ACC112 (cell line): Measurements from ENCODE around the gene PLIN3.
"Not testable (repeated sequence)": the region's sequence is repeated elsewhere in the genome, so short reads cannot be mapped to it uniquely, and the experiment has no call there.

Source experiments
- H2AFZ ChIP-seq: fragments of 200-600 bp; sonication (generic); one replicate; pipeline ENCODE4 v1.6.0; 2017; ENCODE audit warnings: antibody characterized with exemption, low read length; ENCODE audit not compliant: unreplicated experiment
- H3K27ac ChIP-seq: fragments of 200-600 bp; sonication (generic); 2 replicates; pipeline ENCODE4 v1.5.1; 2014; ENCODE audit warnings: low read depth, mild to moderate bottlenecking, antibody characterized with exemption, low read length, moderate library complexity
- H3K27me3 ChIP-seq: fragments of 200-600 bp; sonication (generic); 2 replicates; pipeline ENCODE4 v1.6.1; 2014; ENCODE audit warnings: mild to moderate bottlenecking, antibody characterized with exemption, low read length, moderate library complexity, mixed read lengths; ENCODE audit not compliant: insufficient read depth
- H3K36me3 ChIP-seq: fragments of 200-600 bp; sonication (generic); 2 replicates; pipeline ENCODE4 v1.6.1; 2016; ENCODE audit warnings: mild to moderate bottlenecking, antibody characterized with exemption, low read length, moderate library complexity, mixed read lengths; ENCODE audit not compliant: insufficient read depth
- H3K4me1 ChIP-seq: fragments of 200-600 bp; sonication (generic); one replicate; pipeline ENCODE4 v1.6.1; 2016; ENCODE audit warnings: low read length, mixed read lengths; ENCODE audit not compliant: insufficient read depth, unreplicated experiment, control insufficient read depth
- H3K4me3 ChIP-seq: fragments of 200-600 bp; sonication (generic); 2 replicates; pipeline ENCODE4 v1.5.1; 2014; ENCODE audit warnings: mild to moderate bottlenecking, low read depth, low read length
- H3K79me2 ChIP-seq: fragments of 200-600 bp; sonication (generic); one replicate; pipeline ENCODE4 v1.6.0; 2016; ENCODE audit warnings: low read length; ENCODE audit not compliant: control insufficient read depth, unreplicated experiment, insufficient read depth

Gene PLIN3

GRCh38 chr19:4868286-4868834 is 893 bp upstream of the PLIN3 start:
- Histone ChIP-seq H3K27ac (peak overlapping the region; percentile 37), H3K36me3 (no peaks in the 10 kb centered on the region), H3K79me2 (peaks cover 27% of the 10 kb centered on the region), H2AFZ (no peak overlapping the region), H3K4me1 (no peaks in the 10 kb centered on the region), H3K27me3 (no peaks in the 10 kb centered on the region), H3K4me3 (no peak overlapping the region)

- Histone ChIP-seq H3K4me3 (peak overlapping the region; percentile 97), H2AFZ (peak overlapping the region; percentile 91), H3K27me3 (no peaks in the 10 kb centered on the region), H3K4me1 (no peaks in the 10 kb centered on the region), H3K36me3 (peaks cover 3% of the 10 kb centered on the region; the same call in 1 of the 2 replicates), H3K27ac (peak overlapping the region; percentile 41), H3K79me2 (peaks cover 34% of the 10 kb centered on the region)
Measured at GRCh38 chr19:4866595-4867424, 657 bp downstream of the PLIN3 start.

- Histone ChIP-seq H2AFZ (no peak overlapping the region), H3K36me3 (peaks cover 3% of the 10 kb centered on the region; the same call in 1 of the 2 replicates), H3K27ac (no peak overlapping the region), H3K79me2 (peaks cover 32% of the 10 kb centered on the region), H3K4me3 (no peak overlapping the region), H3K4me1 (no peaks in the 10 kb centered on the region), H3K27me3 (no peaks in the 10 kb centered on the region)
Measured at GRCh38 chr19:4861147-4861546, 6.3 kb downstream of the PLIN3 start.

GRCh38 chr19:4859697-4860096 is 7.8 kb downstream of the PLIN3 start:
- Histone ChIP-seq H3K4me1 (no peaks in the 10 kb centered on the region), H3K36me3 (peaks cover 3% of the 10 kb centered on the region; the same call in 1 of the 2 replicates), H3K27me3 (no peaks in the 10 kb centered on the region), H3K4me3 (no peak overlapping the region), H3K79me2 (peaks cover 24% of the 10 kb centered on the region), H3K27ac (no peak overlapping the region), H2AFZ (no peak overlapping the region)

GRCh38 chr19:4856468-4856867 is 11.0 kb downstream of the PLIN3 start:
- H3K36me3 ChIP-seq, H3K4me1 ChIP-seq, H3K27me3 ChIP-seq, H3K27ac ChIP-seq, H3K4me3 ChIP-seq, H2AFZ ChIP-seq, H3K79me2 ChIP-seq: not testable (repeated sequence)

- H2AFZ ChIP-seq, H3K4me1 ChIP-seq, H3K27ac ChIP-seq, H3K4me3 ChIP-seq, H3K36me3 ChIP-seq, H3K79me2 ChIP-seq, H3K27me3 ChIP-seq: not testable (repeated sequence)
Measured at GRCh38 chr19:4853506-4853905, 14.0 kb downstream of the PLIN3 start.

GRCh38 chr19:4852484-4852883 is 15.0 kb downstream of the PLIN3 start:
- H3K36me3 ChIP-seq, result no peaks in the 10 kb centered on the region
- H2AFZ ChIP-seq, result no peak overlapping the region
- no peaks in the 10 kb centered on the region for H3K4me1 ChIP-seq
- H3K27me3 ChIP-seq, result no peaks in the 10 kb centered on the region
- no peak overlapping the region for H3K27ac ChIP-seq
- H3K4me3 ChIP-seq, result no peak overlapping the region
- no peaks in the 10 kb centered on the region for H3K79me2 ChIP-seq

GRCh38 chr19:4851551-4852290 is 15.7 kb downstream of the PLIN3 start:
- Histone ChIP-seq H3K4me3 (no peak overlapping the region), H2AFZ (no peak overlapping the region), H3K36me3 (no peaks in the 10 kb centered on the region), H3K79me2 (no peaks in the 10 kb centered on the region), H3K4me1 (no peaks in the 10 kb centered on the region), H3K27me3 (no peaks in the 10 kb centered on the region), H3K27ac (no peak overlapping the region)

GRCh38 chr19:4849019-4849418 is 18.4 kb downstream of the PLIN3 start:
- no peak overlapping the region for H2AFZ ChIP-seq
- no peaks in the 10 kb centered on the region for H3K27me3 ChIP-seq
- no peaks in the 10 kb centered on the region for H3K4me1 ChIP-seq
- no peak overlapping the region for H3K4me3 ChIP-seq
- no peak overlapping the region for H3K27ac ChIP-seq
- H3K79me2 ChIP-seq, result no peaks in the 10 kb centered on the region
- H3K36me3 ChIP-seq, result 0 out of 2 replicates have a peak, but pooled peaks cover 3% of the 10 kb centered on the region

- 0 out of 2 replicates have a peak, but pooled peaks cover 3% of the 10 kb centered on the region for H3K36me3 ChIP-seq
- no peak overlapping the region for H3K27ac ChIP-seq
- H3K79me2 ChIP-seq, result no peaks in the 10 kb centered on the region
- no peak overlapping the region for H3K4me3 ChIP-seq
- H2AFZ ChIP-seq, result no peak overlapping the region
- H3K4me1 ChIP-seq, result no peaks in the 10 kb centered on the region
- no peaks in the 10 kb centered on the region for H3K27me3 ChIP-seq
Measured at GRCh38 chr19:4847190-4847973, 20.1 kb downstream of the PLIN3 start.
